Activated T-helper 1 cell treated with anti-CD3 and anti-CD28 coated beads, Interleukin-12 subunit alpha, Interleukin-12 subunit beta, Interleukin-2, Interleukin-4 antibody, amounts not matched to agents 30 ng/mL and 10 ng/mL and 1 ng/mL, durations not matched to agents 14 hours and 24 hours and 36 hours (primary cell): ENCODE data around the gene RPS6KL1. TPM values are rescaled to one million over a fixed set of nuclear protein-coding genes. Genes with fewer than 3 reads are reported as not detected.

Experiments used
- DNase-seq: peaks from one replicate; pipeline ENCODE4 v3.0.0; 2021; ENCODE audit warnings: low spot score
- H3K27ac Mint-ChIP-seq: one replicate; pipeline ENCODE4 v1.8.0; 2021; ENCODE audit warnings: mild to moderate bottlenecking, mixed read lengths
- H3K27me3 Mint-ChIP-seq: one replicate; pipeline ENCODE4 v1.8.0; 2022; ENCODE audit warnings: mild to moderate bottlenecking, moderate library complexity, mixed read lengths; ENCODE audit not compliant: insufficient read depth
- H3K36me3 Mint-ChIP-seq: one replicate; pipeline ENCODE4 v1.8.0; 2021; ENCODE audit warnings: low read depth, mixed read lengths
- H3K4me1 Mint-ChIP-seq: one replicate; pipeline ENCODE4 v1.8.0; 2021; ENCODE audit warnings: low read depth, mixed read lengths
- H3K4me3 Mint-ChIP-seq: one replicate; pipeline ENCODE4 v1.8.0; 2021; ENCODE audit warnings: mild to moderate bottlenecking, moderate library complexity, mixed read lengths
- H3K9me3 Mint-ChIP-seq: one replicate; pipeline ENCODE4 v1.8.0; 2021; ENCODE audit warnings: mixed read lengths
- intact Hi-C: fragments of 100-400 bp; cut with micrococcal nuclease; formaldehyde crosslinking; loops from one replicate; pipeline ENCODE4 v1.15.1; 2024
- total RNA-seq: library from RNA; stranded (reverse); gene quantifications from 2 replicates; pipeline ENCODE4 v1.2.3, GENCODE V29; 2022

The RPS6KL1 gene
- total RNA-seq, 1 donor from 2014 or later, result 11.6 TPM

GRCh38 chr14:74859757-74860552 is 63.1 kb downstream of the RPS6KL1 start:
- Mint-ChIP-seq H3K4me3 (no peak overlapping the region), H3K36me3 (no peaks in the 10 kb centered on the region), H3K4me1 (peaks cover 11% of the 10 kb centered on the region), H3K9me3 (no peaks in the 10 kb centered on the region), H3K27me3 (no peaks in the 10 kb centered on the region), H3K27ac (no peak overlapping the region)
- intact Hi-C loops, result no loop called here
- no peak for DNase-seq

GRCh38 chr14:74858022-74858421 is 65.0 kb downstream of the RPS6KL1 start:
- H3K4me1 Mint-ChIP-seq, result peaks cover 12% of the 10 kb centered on the region
- no peak overlapping the region for H3K4me3 Mint-ChIP-seq
- no peaks in the 10 kb centered on the region for H3K27me3 Mint-ChIP-seq
- no peak for DNase-seq
- H3K9me3 Mint-ChIP-seq, result no peaks in the 10 kb centered on the region
- no peaks in the 10 kb centered on the region for H3K36me3 Mint-ChIP-seq
- intact Hi-C loops, result no loop called here
- H3K27ac Mint-ChIP-seq, result no peak overlapping the region

GRCh38 chr14:74856366-74856765 is 66.7 kb downstream of the RPS6KL1 start:
- peaks cover 21% of the 10 kb centered on the region for H3K4me1 Mint-ChIP-seq
- no peak for DNase-seq
- H3K27me3 Mint-ChIP-seq, result no peaks in the 10 kb centered on the region
- intact Hi-C loops, result no loop called here
- H3K4me3 Mint-ChIP-seq, result no peak overlapping the region
- H3K27ac Mint-ChIP-seq, result no peak overlapping the region
- H3K36me3 Mint-ChIP-seq, result no peaks in the 10 kb centered on the region
- no peaks in the 10 kb centered on the region for H3K9me3 Mint-ChIP-seq

GRCh38 chr14:74855945-74856344 is 67.1 kb downstream of the RPS6KL1 start:
- DNase-seq, result no peak
- H3K27me3 Mint-ChIP-seq, result no peaks in the 10 kb centered on the region
- peaks cover 19% of the 10 kb centered on the region for H3K4me1 Mint-ChIP-seq
- intact Hi-C loops, result no loop called here
- no peak overlapping the region for H3K4me3 Mint-ChIP-seq
- H3K9me3 Mint-ChIP-seq, result no peaks in the 10 kb centered on the region
- no peak overlapping the region for H3K27ac Mint-ChIP-seq
- H3K36me3 Mint-ChIP-seq, result no peaks in the 10 kb centered on the region

GRCh38 chr14:74855021-74855420 is 68.0 kb downstream of the RPS6KL1 start:
- H3K9me3 Mint-ChIP-seq, result no peaks in the 10 kb centered on the region
- no peak overlapping the region for H3K4me3 Mint-ChIP-seq
- no peaks in the 10 kb centered on the region for H3K36me3 Mint-ChIP-seq
- intact Hi-C loops, result no loop called here
- peaks cover 15% of the 10 kb centered on the region for H3K4me1 Mint-ChIP-seq
- no peaks in the 10 kb centered on the region for H3K27me3 Mint-ChIP-seq
- H3K27ac Mint-ChIP-seq, result no peak overlapping the region
- no peak for DNase-seq

Other genes starting within 250 kb of the RPS6KL1 start
- gene AREL1, start 210.2 kb downstream of the RPS6KL1 start, total RNA-seq, result 45.8 and 50.2 TPM in 2 replicates
- gene FCF1, start 210.1 kb downstream of the RPS6KL1 start, total RNA-seq, result 64.5 and 68.2 TPM in 2 replicates
- 70.4 and 73.7 TPM in 2 replicates for gene YLPM1, start 159.9 kb downstream of the RPS6KL1 start, total RNA-seq
- gene PROX2, start 47.1 kb downstream of the RPS6KL1 start, total RNA-seq, result not detected in 2 replicates
- gene DLST, start 41.3 kb downstream of the RPS6KL1 start, total RNA-seq, result 98.9 and 107 TPM in 2 replicates
- gene PGF, start 32.3 kb upstream of the RPS6KL1 start, total RNA-seq, result 0.22 and 0.41 TPM in 2 replicates
- 52.8 and 54.3 TPM in 2 replicates for gene EIF2B2, start 79.7 kb upstream of the RPS6KL1 start, total RNA-seq
- 24.3 and 28.3 TPM in 2 replicates for gene MLH3, start 128.2 kb upstream of the RPS6KL1 start, total RNA-seq
- gene ACYP1, start 140.8 kb upstream of the RPS6KL1 start, total RNA-seq, result 37.9 and 43.0 TPM in 2 replicates
- 0.71 and 0.80 TPM in 2 replicates for gene ZC2HC1C, start 146.4 kb upstream of the RPS6KL1 start, total RNA-seq
- 76.8 and 77.0 TPM in 2 replicates for gene NEK9, start 203.8 kb upstream of the RPS6KL1 start, total RNA-seq